Muscle of arm (tissue), 12 donors: ENCODE measurements around the gene CLCNKB. TPM values are rescaled to one million over a fixed set of nuclear protein-coding genes. Genes with fewer than 3 reads are reported as not detected.
"Not testable (repeated sequence)": the region's sequence is repeated elsewhere in the genome, so short reads cannot be mapped to it uniquely, and the experiment has no call there.

Experiments used
- DNase-seq: peaks from one replicate; pipeline ENCODE4 v3.0.0-alpha.2; 2013
- polyA plus RNA-seq, 12 donors: library from polyadenylated mRNA; unstranded; fragments of 120-200 nt; gene quantifications; one replicate each; pipeline ENCODE4 v1.2.1, GENCODE V29; 2013; ENCODE audit not compliant: insufficient read length in 12 of 12

Gene CLCNKB
- polyA plus RNA-seq, 12 donors: 0.13 to 0.66 (median 0.21) TPM; not detected in 4

GRCh38 chr1:16031551-16031950 is 12.0 kb upstream of the CLCNKB start:
- DNase-seq: no peak

- peak; percentile 73 for DNase-seq
Measured at GRCh38 chr1:16032388-16033102, 11.0 kb upstream of the CLCNKB start.

GRCh38 chr1:16033103-16033632 is 10.4 kb upstream of the CLCNKB start:
- DNase-seq: not testable (repeated sequence)

GRCh38 chr1:16036461-16036860 is 7.1 kb upstream of the CLCNKB start:
- not testable (repeated sequence) for DNase-seq

GRCh38 chr1:16038620-16038912 is 5.0 kb upstream of the CLCNKB start:
- DNase-seq: no peak

GRCh38 chr1:16039871-16040270 is 3.7 kb upstream of the CLCNKB start:
- DNase-seq: not testable (repeated sequence)

- DNase-seq: no peak
Measured at GRCh38 chr1:16041200-16041599, 2.4 kb upstream of the CLCNKB start.

- no peak for DNase-seq
Measured at GRCh38 chr1:16042096-16042495, 1.5 kb upstream of the CLCNKB start.

GRCh38 chr1:16042654-16043053 is 928 bp upstream of the CLCNKB start:
- DNase-seq: not testable (repeated sequence)

GRCh38 chr1:16043950-16044349 is 368 bp downstream of the CLCNKB start:
- DNase-seq: no peak

GRCh38 chr1:16046842-16047241 is 3.3 kb downstream of the CLCNKB start:
- DNase-seq: no peak

- no peak for DNase-seq
Measured at GRCh38 chr1:16047791-16048475, 4.4 kb downstream of the CLCNKB start.

- DNase-seq: peak; percentile 31
Measured at GRCh38 chr1:16048573-16049189, 5.1 kb downstream of the CLCNKB start.

GRCh38 chr1:16050328-16050727 is 6.7 kb downstream of the CLCNKB start:
- DNase-seq: no peak

- no peak for DNase-seq
Measured at GRCh38 chr1:16051039-16051438, 7.5 kb downstream of the CLCNKB start.

GRCh38 chr1:16051949-16052348 is 8.4 kb downstream of the CLCNKB start:
- not testable (repeated sequence) for DNase-seq

GRCh38 chr1:16053781-16054502 is 10.4 kb downstream of the CLCNKB start:
- no peak for DNase-seq

GRCh38 chr1:16054598-16055540 is 11.3 kb downstream of the CLCNKB start:
- DNase-seq: no peak

- peak; percentile 73 for DNase-seq
Measured at GRCh38 chr1:16055613-16056520, 12.3 kb downstream of the CLCNKB start.

- DNase-seq: not testable (repeated sequence)
Measured at GRCh38 chr1:16056521-16056912, 12.9 kb downstream of the CLCNKB start.
